ENCODE measurements around the gene RIOK1.

- no peak for TF ChIP-seq CTCF (IDR thresholded peaks at IDR 0.05)
- no peak for TF ChIP-seq POLR2A (IDR thresholded peaks at IDR 0.05)
Measured at GRCh38 chr6:7381092-7381491, 8.5 kb upstream of the RIOK1 start.
